KBM-7 (cell line): ENCODE measurements around the gene CMIP.
A peak's percentile ranks its signal among the peaks of the same experiment; 100 is the strongest.

Source experiments
- DNase-seq: peaks from one replicate; pipeline ENCODE4 v3.0.0-alpha.2; 2015
- in situ Hi-C: fragments of 300-500 bp; cut with MboI; formaldehyde crosslinking; loops from 2 replicates; pipeline ENCODE4 v1.14.3; 2020; ENCODE audit warnings: low sequenced_read_pairs, low pct_unique_long_range_greater_than_20kb, mixed read lengths

CMIP gene

GRCh38 chr16:81745704-81746558 lies 301.3 kb downstream of the CMIP start:
- in situ Hi-C loops: no loop called here
- peak; percentile 76 for DNase-seq

GRCh38 chr16:81746566-81746965 lies 302.0 kb downstream of the CMIP start:
- DNase-seq: no peak
- in situ Hi-C loops: no loop called here

- peak; percentile 72 for DNase-seq
- in situ Hi-C loops: no loop called here
Observed at GRCh38 chr16:81748476-81749198, 304.0 kb downstream of the CMIP start.

- DNase-seq: peak; percentile 96
- in situ Hi-C loops: no loop called here
Observed at GRCh38 chr16:81752225-81752875, 307.7 kb downstream of the CMIP start.

- DNase-seq: no peak
- in situ Hi-C loops: no loop called here
Observed at GRCh38 chr16:81752876-81753227, 308.2 kb downstream of the CMIP start.

- no peak for DNase-seq
- in situ Hi-C loops: no loop called here
Observed at GRCh38 chr16:81754858-81755257, 310.2 kb downstream of the CMIP start.

GRCh38 chr16:81755915-81756614 lies 311.5 kb downstream of the CMIP start:
- in situ Hi-C loops: no loop called here
- peak; percentile 93 for DNase-seq

GRCh38 chr16:81756615-81757356 lies 312.2 kb downstream of the CMIP start:
- DNase-seq: peak; percentile 40
- in situ Hi-C loops: no loop called here

GRCh38 chr16:81758376-81758775 lies 313.8 kb downstream of the CMIP start:
- DNase-seq: peak; percentile 63
- in situ Hi-C loops: no loop called here
